BLaER1 treated with 17β-estradiol and CSF1 and Interleukin-3, amounts not matched to agents 10 nM and 100 nM (cell line): Measurements from ENCODE around the gene BMERB1.

Source experiments
- H3K27ac ChIP-seq, 11 experiments: shearing (Covaris generic); formaldehyde crosslinking; 2 replicates each; pipeline ENCODE4 v1.8.1; 2022
- H3K27me3 ChIP-seq, 11 experiments: shearing (Covaris generic); formaldehyde crosslinking; 2 replicates each; pipeline ENCODE4 v1.8.1; 2022
- H3K36me3 ChIP-seq, 11 experiments: shearing (Covaris generic); formaldehyde crosslinking; 2 replicates each; pipeline ENCODE4 v1.8.1; 2022
- H3K4me1 ChIP-seq, 10 experiments: shearing (Covaris generic); formaldehyde crosslinking; 2 replicates each; pipeline ENCODE4 v1.8.1; 2022
- H3K4me2 ChIP-seq, 11 experiments: shearing (Covaris generic); formaldehyde crosslinking; 2 replicates each; pipeline ENCODE4 v1.8.1; 2022
- H3K4me3 ChIP-seq, 10 experiments: shearing (Covaris generic); formaldehyde crosslinking; 2 replicates each; pipeline ENCODE4 v1.8.1; 2022
- H3K9ac ChIP-seq, 11 experiments: shearing (Covaris generic); formaldehyde crosslinking; 2 replicates each; pipeline ENCODE4 v1.8.1; 2022
- H3K9me3 ChIP-seq, 11 experiments: shearing (Covaris generic); formaldehyde crosslinking; replicated peaks in 1 of 11; 2 replicates each; pipeline ENCODE4 v1.8.1; 2022
- H4K20me1 ChIP-seq, 11 experiments: shearing (Covaris generic); formaldehyde crosslinking; 2 replicates each; pipeline ENCODE4 v1.8.1; 2022
- Cebpa-rat ChIP-seq, 11 experiments: shearing (Covaris generic); IDR thresholded peaks; 2 replicates each; pipeline ENCODE4 v1.8.1; 2022

Gene BMERB1

DNA sequence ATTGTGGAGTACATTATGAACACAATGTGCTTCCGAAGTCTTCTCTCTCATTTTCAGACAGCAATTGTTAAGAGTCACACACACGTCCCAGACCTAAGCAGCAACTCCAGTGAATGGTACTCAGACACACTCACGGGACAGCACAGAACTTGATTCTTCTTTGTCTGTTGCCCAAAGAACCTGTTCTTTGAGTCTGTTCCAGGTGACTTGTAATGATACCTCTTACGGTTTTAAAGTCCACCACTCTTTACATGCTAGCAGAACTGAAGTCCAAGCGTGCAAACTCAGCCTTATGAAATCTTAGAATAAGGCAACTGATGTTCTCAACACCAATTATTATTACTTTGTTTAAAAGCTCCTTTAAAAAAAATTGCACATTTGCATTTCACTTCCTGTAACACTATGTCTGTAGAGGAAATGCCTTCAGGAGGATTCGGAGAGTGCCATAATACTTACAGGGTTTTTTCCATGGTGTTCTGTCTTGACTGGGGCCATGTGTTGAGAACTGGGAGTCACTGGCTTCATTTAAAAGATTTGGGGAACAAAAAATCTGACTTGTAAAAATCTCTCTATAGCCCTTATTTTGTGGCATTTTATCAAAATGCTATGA is 160.4 kb downstream of the BMERB1 start:
- Histone ChIP-seq H3K36me3 (peaks cover 63 to 80% (median 68%) of the 10 kb centered on the region in 11 experiments), H3K4me2 (peak overlapping the region in 9 of 11 experiments; percentile 26 to 85 (median 79); a peak in 16 of 22 replicates), H3K9me3 (peaks cover 0 to 29% (median 3%) of the 10 kb centered on the region in 11 experiments; a peak in 17 of 22 replicates), H4K20me1 (no peaks in the 10 kb centered on the region), H3K4me1 (peaks cover 32 to 81% (median 78%) of the 10 kb centered on the region in 10 experiments), H3K4me3 (no peak overlapping the region; a peak in 1 of 20 replicates), H3K9ac (peak overlapping the region in 2 of 11 experiments; percentile 22 to 56; a peak in 2 of 22 replicates), H3K27ac (peak overlapping the region; percentile 90 to 98 (median 96)), H3K27me3 (no peaks in the 10 kb centered on the region)
- TF ChIP-seq Cebpa-rat (IDR thresholded peaks at IDR 0.05) = no peak

DNA sequence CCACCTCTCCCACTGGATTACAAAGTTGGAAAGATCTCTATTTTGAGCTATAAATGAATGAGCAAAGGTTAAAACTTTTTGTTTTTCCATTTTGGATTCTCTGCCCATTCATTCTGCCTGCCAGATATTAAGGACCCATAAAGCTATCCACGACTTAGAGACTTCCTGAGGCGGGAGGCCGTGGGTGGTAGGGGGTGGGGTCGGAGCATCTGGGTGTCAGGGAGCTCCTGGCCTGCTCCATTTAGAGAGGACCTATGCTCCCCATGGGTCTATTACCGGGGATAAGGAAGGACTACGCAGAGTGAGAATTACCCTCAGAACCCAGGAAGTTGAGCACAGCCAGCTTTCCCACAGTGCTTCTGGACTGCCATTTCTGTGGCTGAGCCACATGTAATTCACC is 162.7 kb downstream of the BMERB1 start:
- Histone ChIP-seq H3K27ac (peak overlapping the region; percentile 17 to 98 (median 90); a peak in 19 of 22 replicates), H4K20me1 (no peaks in the 10 kb centered on the region), H3K9me3 (peaks cover 0 to 27% (median 0%) of the 10 kb centered on the region in 11 experiments; a peak in 5 of 22 replicates), H3K9ac (0 out of 22 replicates have a peak overlapping the region, but pooled peaks of 1 of the 11 experiments have one; percentile 15), H3K36me3 (peaks cover 84 to 100% (median 92%) of the 10 kb centered on the region in 11 experiments), H3K4me3 (no peak overlapping the region), H3K4me1 (peaks cover 13 to 76% (median 62%) of the 10 kb centered on the region in 10 experiments), H3K27me3 (no peaks in the 10 kb centered on the region), H3K4me2 (peak overlapping the region in 8 of 11 experiments; percentile 37 to 85 (median 76); a peak in 14 of 22 replicates)
- TF ChIP-seq Cebpa-rat (IDR thresholded peaks at IDR 0.05) = no peak

DNA sequence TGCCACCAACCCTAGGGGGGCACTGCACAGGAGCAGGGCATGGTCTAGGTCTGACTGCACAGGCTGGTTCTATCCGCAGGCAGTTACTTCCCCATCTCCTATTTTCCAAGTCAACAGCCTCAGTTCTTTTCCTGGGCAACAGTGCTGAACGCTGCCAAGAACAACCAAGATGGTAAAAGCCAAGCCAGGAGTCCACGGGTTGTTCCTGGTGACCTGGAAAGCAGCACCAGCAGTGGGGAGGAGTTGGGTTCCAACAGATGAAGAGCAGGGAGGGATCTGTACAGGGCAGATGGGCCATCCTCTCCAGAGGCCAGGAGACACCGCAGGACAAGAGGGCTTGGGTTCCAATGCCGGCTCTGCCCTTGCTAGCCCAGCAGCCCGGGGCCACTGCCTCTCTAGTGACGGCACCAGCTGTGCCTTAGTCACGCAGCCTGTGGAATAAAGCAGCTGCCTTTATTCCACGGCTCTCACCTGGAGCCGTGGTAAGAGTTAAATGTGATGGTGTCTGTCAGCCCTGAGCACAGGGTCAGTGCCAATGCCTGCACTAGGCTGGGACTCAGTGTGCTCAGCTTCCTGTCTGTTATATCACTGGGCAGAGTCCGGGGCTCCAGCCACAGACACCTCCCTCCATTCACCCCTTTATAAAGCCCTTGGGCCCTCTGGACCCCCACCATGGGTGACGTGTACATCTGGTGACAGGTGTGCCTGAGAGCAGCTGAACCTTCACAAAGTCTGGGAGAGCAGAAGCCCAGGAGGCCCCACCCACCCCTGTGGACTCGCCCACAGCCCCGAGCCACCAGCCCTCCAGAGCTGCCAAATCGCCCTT is 163.6 kb downstream of the BMERB1 start:
- Histone ChIP-seq H3K27ac (peak overlapping the region in 10 of 11 experiments; percentile 29 to 98 (median 92); a peak in 16 of 22 replicates), H3K4me3 (no peak overlapping the region), H4K20me1 (no peaks in the 10 kb centered on the region), H3K4me2 (peak overlapping the region in 6 of 11 experiments; percentile 60 to 85 (median 82); a peak in 13 of 22 replicates), H3K27me3 (no peaks in the 10 kb centered on the region), H3K9ac (no peak overlapping the region), H3K36me3 (peaks cover 93 to 100% (median 100%) of the 10 kb centered on the region in 11 experiments), H3K9me3 (peaks cover 0 to 27% (median 0%) of the 10 kb centered on the region in 11 experiments; a peak in 5 of 22 replicates), H3K4me1 (peaks cover 5 to 67% (median 53%) of the 10 kb centered on the region in 10 experiments)
- TF ChIP-seq Cebpa-rat (IDR thresholded peaks at IDR 0.05) = no peak

DNA sequence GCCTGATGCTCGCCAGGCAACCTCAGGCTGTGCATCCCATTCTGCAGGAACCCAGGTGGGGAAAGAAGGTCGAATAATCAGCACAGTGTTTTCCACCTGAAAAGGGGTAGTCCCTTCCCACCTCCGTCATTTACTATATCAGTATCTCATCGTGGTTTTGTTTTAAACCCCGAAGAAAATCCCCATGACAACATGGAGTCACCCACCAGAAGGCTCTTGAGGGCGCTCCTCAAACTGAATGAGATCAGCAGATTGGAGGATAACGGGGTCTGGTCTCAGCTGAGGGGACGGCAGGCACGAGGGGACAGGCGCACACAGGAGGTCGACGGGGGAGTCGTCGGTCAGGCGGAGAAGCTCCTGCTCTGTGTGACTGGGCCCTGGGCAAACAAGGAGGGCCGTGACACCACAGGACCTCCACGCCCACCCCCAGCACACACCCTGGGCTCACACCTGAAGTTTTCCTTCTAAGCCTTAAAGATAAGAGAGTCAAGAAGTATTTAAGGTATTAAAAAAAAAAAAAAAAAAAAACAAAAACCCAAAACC is 164.3 kb downstream of the BMERB1 start:
- peaks cover 0 to 60% (median 47%) of the 10 kb centered on the region in 10 experiments; a peak in 18 of 20 replicates for H3K4me1 ChIP-seq
- H3K27me3 ChIP-seq = no peaks in the 10 kb centered on the region
- peak overlapping the region in 4 of 11 experiments; percentile 6 to 37 (median 22); a peak in 2 of 22 replicates for H3K27ac ChIP-seq
- H3K4me2 ChIP-seq = no peak overlapping the region
- peaks cover 0 to 20% (median 0%) of the 10 kb centered on the region in 11 experiments; a peak in 4 of 22 replicates for H3K9me3 ChIP-seq
- H3K4me3 ChIP-seq = no peak overlapping the region
- H3K9ac ChIP-seq = no peak overlapping the region
- H4K20me1 ChIP-seq = no peaks in the 10 kb centered on the region
- no peak for TF ChIP-seq Cebpa-rat (IDR thresholded peaks at IDR 0.05)
- peaks cover 94 to 100% (median 100%) of the 10 kb centered on the region in 11 experiments for H3K36me3 ChIP-seq

DNA sequence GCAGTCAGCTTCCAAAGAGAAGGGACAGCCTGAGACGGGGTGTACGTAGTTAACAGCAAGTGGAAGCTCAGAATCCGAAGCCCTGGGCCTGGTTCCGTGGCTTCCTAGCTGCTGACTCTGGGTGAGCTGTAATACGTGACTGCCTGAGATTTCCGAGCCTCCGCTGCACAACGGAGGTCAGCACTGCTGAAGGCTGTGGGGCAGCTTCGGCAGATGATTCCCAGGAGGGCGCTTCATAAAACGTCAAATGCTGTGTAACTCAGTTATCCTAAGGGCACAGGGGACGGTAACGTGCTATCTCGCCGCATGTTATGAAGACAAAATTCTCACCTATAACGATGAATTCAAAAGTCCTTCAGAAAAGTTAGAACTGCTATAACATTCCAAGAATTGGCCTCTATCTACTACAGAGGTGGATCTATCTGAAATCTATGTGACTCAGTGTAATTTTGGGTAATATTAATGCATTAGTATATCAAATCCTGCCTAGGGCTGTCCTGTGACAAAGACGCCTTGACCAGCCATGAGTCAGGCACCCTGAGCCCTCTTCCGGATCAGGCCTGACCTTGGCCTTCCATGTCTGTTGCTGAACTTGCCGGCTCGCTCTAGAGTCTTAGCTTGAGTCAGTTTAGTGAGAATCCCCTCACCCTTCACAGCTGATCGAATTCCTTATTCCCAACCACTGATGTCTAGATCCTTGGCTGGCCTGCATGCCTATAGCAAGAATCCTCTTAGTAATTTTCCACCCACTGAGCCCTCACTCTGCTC is 165.1 kb downstream of the BMERB1 start:
- no peak for TF ChIP-seq Cebpa-rat (IDR thresholded peaks at IDR 0.05)
- H4K20me1 ChIP-seq = no peaks in the 10 kb centered on the region
- H3K27me3 ChIP-seq = no peaks in the 10 kb centered on the region
- H3K9ac ChIP-seq = no peak overlapping the region
- peaks cover 95 to 100% (median 100%) of the 10 kb centered on the region in 11 experiments for H3K36me3 ChIP-seq
- no peak overlapping the region for H3K4me2 ChIP-seq
- H3K27ac ChIP-seq = peak overlapping the region in 5 of 11 experiments; percentile 2 to 37 (median 6); a peak in 4 of 22 replicates
- peaks cover 0 to 14% (median 0%) of the 10 kb centered on the region in 11 experiments; a peak in 3 of 22 replicates for H3K9me3 ChIP-seq
- no peak overlapping the region for H3K4me3 ChIP-seq
- H3K4me1 ChIP-seq = peaks cover 0 to 52% (median 39%) of the 10 kb centered on the region in 10 experiments; a peak in 18 of 20 replicates

DNA sequence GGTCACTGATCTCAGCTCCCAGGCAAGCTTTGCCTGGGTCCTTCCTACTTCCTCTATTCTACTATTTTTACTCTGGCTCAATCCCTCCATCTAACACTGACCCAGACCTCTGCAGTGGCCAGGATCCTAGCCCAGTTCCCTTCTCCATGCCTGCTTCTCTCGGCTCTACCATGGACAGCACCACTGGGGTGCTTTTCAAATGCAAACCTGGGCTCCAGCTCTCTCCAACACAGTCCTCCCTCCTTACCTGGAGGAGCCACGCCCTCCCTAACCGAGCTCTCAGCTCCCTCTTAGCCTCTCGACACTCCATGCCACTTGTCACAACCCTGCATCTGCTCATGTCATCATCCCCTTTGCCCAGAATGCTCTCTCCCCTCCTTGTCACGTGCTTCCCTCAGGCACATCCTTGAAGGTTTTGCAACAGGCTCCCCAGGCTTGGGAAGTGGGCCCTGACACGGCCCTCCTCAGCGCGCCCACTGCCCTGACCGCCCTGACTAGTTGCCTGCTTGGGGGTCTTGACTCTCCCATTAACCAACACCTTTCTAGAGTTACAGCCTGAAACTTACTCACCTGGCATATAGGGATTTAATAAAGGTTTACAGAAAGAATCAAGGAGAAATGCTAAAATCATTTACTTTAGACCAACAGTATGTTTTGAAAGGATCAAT is 167.0 kb downstream of the BMERB1 start:
- peaks cover 100% of the 10 kb centered on the region in 11 experiments for H3K36me3 ChIP-seq
- no peaks in the 10 kb centered on the region for H3K27me3 ChIP-seq
- H3K27ac ChIP-seq = peak overlapping the region in 3 of 11 experiments; percentile 7 to 13 (median 13); a peak in 1 of 22 replicates
- H4K20me1 ChIP-seq = no peaks in the 10 kb centered on the region; a peak in 1 of 22 replicates
- TF ChIP-seq Cebpa-rat (IDR thresholded peaks at IDR 0.05) = no peak
- peaks cover 0 to 47% (median 20%) of the 10 kb centered on the region in 10 experiments; a peak in 15 of 20 replicates for H3K4me1 ChIP-seq
- peak overlapping the region in 4 of 11 experiments; percentile 8 to 39 (median 25); a peak in 6 of 22 replicates for H3K4me2 ChIP-seq
- no peak overlapping the region for H3K4me3 ChIP-seq
- no peak overlapping the region for H3K9ac ChIP-seq
- no peaks in the 10 kb centered on the region for H3K9me3 ChIP-seq

DNA sequence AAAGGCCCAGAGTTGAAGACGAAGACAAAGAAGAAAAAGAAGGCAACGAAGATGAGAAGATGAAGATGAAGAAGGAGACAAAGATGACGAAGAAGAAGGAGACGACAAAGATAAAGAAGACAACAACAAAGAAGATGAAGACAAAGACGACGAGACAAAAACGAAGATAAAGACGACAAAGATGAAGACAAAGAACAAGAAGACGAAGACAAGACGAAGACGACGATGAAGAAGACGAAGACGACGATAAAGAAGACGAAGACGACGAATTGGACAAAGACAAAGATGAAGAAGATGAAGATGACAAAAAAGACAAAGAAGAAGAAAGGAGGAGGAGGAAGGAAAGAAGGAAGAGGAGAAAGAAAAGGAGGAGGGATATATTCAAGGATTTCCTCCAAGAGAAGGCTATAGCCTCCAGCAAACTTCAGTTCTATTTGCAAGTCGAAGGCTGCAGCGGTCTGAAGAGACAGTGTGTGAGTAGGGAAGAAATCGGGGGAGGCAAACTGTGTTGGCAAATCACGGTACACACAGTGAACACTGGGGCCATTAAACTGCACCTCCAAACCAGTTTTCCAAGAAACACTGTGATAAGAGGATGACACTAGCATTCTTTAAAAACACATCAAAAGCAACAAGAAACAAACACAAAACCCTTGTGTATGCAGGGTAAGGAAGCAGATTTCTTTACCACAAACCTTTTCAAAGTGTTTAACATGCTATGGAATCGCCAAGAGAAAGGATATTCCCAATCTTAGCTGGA is 168.1 kb downstream of the BMERB1 start:
- Histone ChIP-seq H3K9me3 (no peaks in the 10 kb centered on the region), H3K4me1 (peaks cover 0 to 47% (median 13%) of the 10 kb centered on the region in 10 experiments; a peak in 15 of 20 replicates), H3K9ac (no peak overlapping the region), H4K20me1 (no peaks in the 10 kb centered on the region; a peak in 1 of 22 replicates), H3K27ac (no peak overlapping the region), H3K4me2 (no peak overlapping the region), H3K4me3 (no peak overlapping the region), H3K27me3 (no peaks in the 10 kb centered on the region), H3K36me3 (peaks cover 100% of the 10 kb centered on the region in 11 experiments)
- TF ChIP-seq Cebpa-rat (IDR thresholded peaks at IDR 0.05) = no peak
